ENCODE results near the gene ADD3. TPM values are rescaled to one million over a fixed set of nuclear protein-coding genes. Genes with fewer than 3 reads are reported as not detected.
A peak's percentile ranks its signal among the peaks of the same experiment; 100 is the strongest.

ADD3 gene
- total RNA-seq, 2 donors from 2014 or later = 183 to 241 TPM

GRCh38 chr10:109966961-109967738 lies 40.6 kb upstream of the ADD3 start:
- no peak for TF ChIP-seq CTCF (conservative IDR thresholded peaks at IDR 0.05)
- 83 to 89% methylated on average over 6 to 9 of the region's 9 CpGs for WGBS, 2 experiments (ENCODE audit: insufficient coverage in 1 of 2, insufficient read length in 1 of 2)
- no peaks in the 10 kb centered on the region for H3K27me3 Mint-ChIP-seq (ENCODE audit: insufficient read depth)
- H3K27ac ChIP-seq (ENCODE audit: low read depth, low read length) = no peak overlapping the region
- peak overlapping the region; percentile 55 for H3K27ac Mint-ChIP-seq
- H3K4me3 Mint-ChIP-seq = peak overlapping the region; percentile 20
- no peaks in the 10 kb centered on the region for H3K36me3 Mint-ChIP-seq (ENCODE audit: low read depth)
- H3K4me1 ChIP-seq (ENCODE audit: control insufficient read depth, insufficient read depth, low read length) = peaks cover 39% of the 10 kb centered on the region
- no peaks in the 10 kb centered on the region for H3K9me3 Mint-ChIP-seq
- no peaks in the 10 kb centered on the region for H3K36me3 ChIP-seq (ENCODE audit: control insufficient read depth, insufficient read depth, low read length)
- peaks cover 47% of the 10 kb centered on the region for H3K4me1 Mint-ChIP-seq
- no peaks in the 10 kb centered on the region for H3K9me3 ChIP-seq (ENCODE audit: control insufficient read depth, low read length)
- DNase-seq = peak; percentile 66
- H3K4me3 ChIP-seq (ENCODE audit: low read length) = no peak overlapping the region
- H3K27me3 ChIP-seq (ENCODE audit: control insufficient read depth, insufficient read depth, low read length, poor library complexity, severe bottlenecking) = no peaks in the 10 kb centered on the region
- H3K9ac ChIP-seq (ENCODE audit: extremely low read depth, low read length, poor library complexity, severe bottlenecking) = no peak overlapping the region

DNA sequence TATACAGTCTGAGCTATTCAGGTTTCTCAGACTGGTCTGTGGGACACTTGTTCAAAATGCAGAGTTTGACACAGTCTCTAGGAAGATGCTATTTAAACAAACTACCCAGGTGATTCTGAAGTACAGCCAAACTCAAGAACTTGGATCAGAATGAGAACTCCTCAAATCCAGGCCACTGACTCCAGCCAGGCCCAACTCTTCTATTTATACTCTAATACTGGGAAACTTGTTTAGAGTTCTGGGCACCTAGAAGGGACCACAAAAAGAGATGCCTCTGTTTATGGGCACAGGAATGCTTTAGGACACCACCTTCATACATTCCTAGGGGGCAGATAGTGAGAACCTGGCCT lies 40.1 kb upstream of the ADD3 start:
- Mint-ChIP-seq H3K4me3 (peak overlapping the region; percentile 20), H3K27me3 (ENCODE audit: insufficient read depth) (no peaks in the 10 kb centered on the region), H3K9me3 (no peaks in the 10 kb centered on the region), H3K36me3 (ENCODE audit: low read depth) (no peaks in the 10 kb centered on the region), H3K27ac (peak overlapping the region; percentile 55), H3K4me1 (peaks cover 42% of the 10 kb centered on the region)
- DNase-seq = no peak
- TF ChIP-seq CTCF (conservative IDR thresholded peaks at IDR 0.05) = no peak
- H3K27me3 ChIP-seq (ENCODE audit: control insufficient read depth, insufficient read depth, low read length, poor library complexity, severe bottlenecking) = no peaks in the 10 kb centered on the region
- H3K4me3 ChIP-seq (ENCODE audit: low read length) = no peak overlapping the region
- no peaks in the 10 kb centered on the region for H3K36me3 ChIP-seq (ENCODE audit: control insufficient read depth, insufficient read depth, low read length)
- H3K27ac ChIP-seq (ENCODE audit: low read depth, low read length) = no peak overlapping the region
- peaks cover 36% of the 10 kb centered on the region for H3K4me1 ChIP-seq (ENCODE audit: control insufficient read depth, insufficient read depth, low read length)
- H3K9ac ChIP-seq (ENCODE audit: extremely low read depth, low read length, poor library complexity, severe bottlenecking) = no peak overlapping the region
- H3K9me3 ChIP-seq (ENCODE audit: control insufficient read depth, low read length) = no peaks in the 10 kb centered on the region

GRCh38 chr10:109968953-109969759 lies 38.6 kb upstream of the ADD3 start:
- no peaks in the 10 kb centered on the region for H3K9me3 Mint-ChIP-seq
- H3K27me3 ChIP-seq (ENCODE audit: control insufficient read depth, insufficient read depth, low read length, poor library complexity, severe bottlenecking) = no peaks in the 10 kb centered on the region
- no peak overlapping the region for H3K4me3 Mint-ChIP-seq
- H3K4me3 ChIP-seq (ENCODE audit: low read length) = no peak overlapping the region
- no peaks in the 10 kb centered on the region for H3K36me3 Mint-ChIP-seq (ENCODE audit: low read depth)
- peaks cover 35% of the 10 kb centered on the region for H3K4me1 ChIP-seq (ENCODE audit: control insufficient read depth, insufficient read depth, low read length)
- no peak for TF ChIP-seq CTCF (conservative IDR thresholded peaks at IDR 0.05)
- no peak overlapping the region for H3K27ac ChIP-seq (ENCODE audit: low read depth, low read length)
- H3K27ac Mint-ChIP-seq = no peak overlapping the region
- no peak overlapping the region for H3K9ac ChIP-seq (ENCODE audit: extremely low read depth, low read length, poor library complexity, severe bottlenecking)
- H3K4me1 Mint-ChIP-seq = peaks cover 38% of the 10 kb centered on the region
- no peaks in the 10 kb centered on the region for H3K27me3 Mint-ChIP-seq (ENCODE audit: insufficient read depth)
- WGBS, 2 experiments (ENCODE audit: insufficient coverage in 1 of 2, insufficient read length in 1 of 2) = 87 to 88% methylated on average over 11 to 14 of the region's 14 CpGs
- DNase-seq = no peak
- H3K36me3 ChIP-seq (ENCODE audit: control insufficient read depth, insufficient read depth, low read length) = no peaks in the 10 kb centered on the region
- H3K9me3 ChIP-seq (ENCODE audit: control insufficient read depth, low read length) = no peaks in the 10 kb centered on the region
